Measurements from ENCODE around the gene DUT. TPM values are rescaled to one million over a fixed set of nuclear protein-coding genes. Genes with fewer than 3 reads are reported as not detected.

DUT gene
- polyA plus RNA-seq, 1 donor from 2014 or later: 147 TPM

GRCh38 chr15:48371550-48371949 is 40.3 kb downstream of the DUT start:
- Mint-ChIP-seq H3K4me1 (no peaks in the 10 kb centered on the region), H3K36me3 (no peaks in the 10 kb centered on the region), H3K9me3 (no peaks in the 10 kb centered on the region), H3K27me3 (peaks cover 28% of the 10 kb centered on the region), H3K27ac (no peak overlapping the region), H3K4me3 (no peak overlapping the region)

- Mint-ChIP-seq H3K27ac (no peak overlapping the region), H3K9me3 (no peaks in the 10 kb centered on the region), H3K36me3 (no peaks in the 10 kb centered on the region), H3K4me3 (no peak overlapping the region), H3K27me3 (peaks cover 30% of the 10 kb centered on the region), H3K4me1 (no peaks in the 10 kb centered on the region)
These were observed 40.7 kb downstream of the DUT start for GRCh38 chr15:48371961-48372360.

- Mint-ChIP-seq H3K4me1 (no peaks in the 10 kb centered on the region), H3K9me3 (peaks cover 0 to 2% (median 0%) of the 10 kb centered on the region in 3 donors), H3K27me3 (peaks cover 29% of the 10 kb centered on the region), H3K36me3 (no peaks in the 10 kb centered on the region), H3K4me3 (no peak overlapping the region), H3K27ac (no peak overlapping the region)
These were observed 42.7 kb downstream of the DUT start for GRCh38 chr15:48373821-48374451.

GRCh38 chr15:48374472-48374871 is 43.2 kb downstream of the DUT start:
- H3K4me1 Mint-ChIP-seq: no peaks in the 10 kb centered on the region
- H3K36me3 Mint-ChIP-seq: no peaks in the 10 kb centered on the region
- H3K27ac Mint-ChIP-seq: no peak overlapping the region
- H3K9me3 Mint-ChIP-seq: peaks cover 0 to 2% (median 0%) of the 10 kb centered on the region in 3 donors
- peaks cover 29% of the 10 kb centered on the region for H3K27me3 Mint-ChIP-seq
- H3K4me3 Mint-ChIP-seq: no peak overlapping the region

GRCh38 chr15:48375767-48376166 is 44.5 kb downstream of the DUT start:
- H3K4me1 Mint-ChIP-seq: no peaks in the 10 kb centered on the region
- H3K27ac Mint-ChIP-seq: peak overlapping the region in 1 of 3 donors; percentile 21
- H3K9me3 Mint-ChIP-seq: peaks cover 0 to 2% (median 0%) of the 10 kb centered on the region in 3 donors
- peaks cover 30% of the 10 kb centered on the region for H3K27me3 Mint-ChIP-seq
- H3K36me3 Mint-ChIP-seq: no peaks in the 10 kb centered on the region
- H3K4me3 Mint-ChIP-seq: no peak overlapping the region

GRCh38 chr15:48380198-48380597 is 49.0 kb downstream of the DUT start:
- Mint-ChIP-seq H3K4me3 (no peak overlapping the region), H3K27ac (no peak overlapping the region), H3K9me3 (peaks cover 0 to 2% (median 0%) of the 10 kb centered on the region in 3 donors), H3K27me3 (peaks cover 19% of the 10 kb centered on the region), H3K36me3 (no peaks in the 10 kb centered on the region), H3K4me1 (no peaks in the 10 kb centered on the region)

- no peak overlapping the region for H3K4me3 Mint-ChIP-seq
- H3K4me1 Mint-ChIP-seq: no peaks in the 10 kb centered on the region
- peaks cover 0 to 5% (median 0%) of the 10 kb centered on the region in 3 donors for H3K9me3 Mint-ChIP-seq
- no peaks in the 10 kb centered on the region for H3K36me3 Mint-ChIP-seq
- peaks cover 12% of the 10 kb centered on the region for H3K27me3 Mint-ChIP-seq
- H3K27ac Mint-ChIP-seq: no peak overlapping the region
These were observed 50.6 kb downstream of the DUT start for GRCh38 chr15:48381861-48382260.

- peaks cover 0 to 3% (median 0%) of the 10 kb centered on the region in 3 donors for H3K9me3 Mint-ChIP-seq
- no peak overlapping the region for H3K4me3 Mint-ChIP-seq
- H3K36me3 Mint-ChIP-seq: no peaks in the 10 kb centered on the region
- no peak overlapping the region for H3K27ac Mint-ChIP-seq
- H3K27me3 Mint-ChIP-seq: peaks cover 12% of the 10 kb centered on the region
- H3K4me1 Mint-ChIP-seq: no peaks in the 10 kb centered on the region
These were observed 51.8 kb downstream of the DUT start for GRCh38 chr15:48383031-48383430.

- Mint-ChIP-seq H3K4me3 (no peak overlapping the region), H3K4me1 (no peaks in the 10 kb centered on the region), H3K9me3 (peaks cover 0 to 3% (median 0%) of the 10 kb centered on the region in 3 donors)
These were observed 53.4 kb downstream of the DUT start for GRCh38 chr15:48384616-48385015.

GRCh38 chr15:48385031-48385830 is 54.0 kb downstream of the DUT start:
- no peaks in the 10 kb centered on the region for H3K4me1 Mint-ChIP-seq
- peaks cover 6% of the 10 kb centered on the region for H3K27me3 Mint-ChIP-seq
- H3K27ac Mint-ChIP-seq: no peak overlapping the region
- H3K4me3 Mint-ChIP-seq: no peak overlapping the region
- H3K36me3 Mint-ChIP-seq: no peaks in the 10 kb centered on the region
- H3K9me3 Mint-ChIP-seq: peaks cover 0 to 3% (median 0%) of the 10 kb centered on the region in 3 donors

More at GRCh38 chr15:48384616-48385015, 53.4 kb downstream of the DUT start:
- peaks cover 8% of the 10 kb centered on the region for H3K27me3 Mint-ChIP-seq
- H3K36me3 Mint-ChIP-seq: no peaks in the 10 kb centered on the region
- no peak overlapping the region for H3K27ac Mint-ChIP-seq

- no peak overlapping the region for H3K27ac Mint-ChIP-seq
- peaks cover 0 to 3% (median 0%) of the 10 kb centered on the region in 3 donors for H3K9me3 Mint-ChIP-seq
- H3K27me3 Mint-ChIP-seq: peaks cover 8% of the 10 kb centered on the region
- H3K4me3 Mint-ChIP-seq: no peak overlapping the region
- no peaks in the 10 kb centered on the region for H3K36me3 Mint-ChIP-seq
- H3K4me1 Mint-ChIP-seq: no peaks in the 10 kb centered on the region
These were observed 57.0 kb downstream of the DUT start for GRCh38 chr15:48388016-48388851.

- Mint-ChIP-seq H3K9me3 (peaks cover 0 to 3% (median 0%) of the 10 kb centered on the region in 3 donors), H3K4me3 (no peak overlapping the region), H3K27ac (no peak overlapping the region), H3K27me3 (peaks cover 8% of the 10 kb centered on the region), H3K36me3 (no peaks in the 10 kb centered on the region), H3K4me1 (no peaks in the 10 kb centered on the region)
These were observed 57.7 kb downstream of the DUT start for GRCh38 chr15:48388910-48389309.

GRCh38 chr15:48389691-48390143 is 58.5 kb downstream of the DUT start:
- Mint-ChIP-seq H3K4me1 (no peaks in the 10 kb centered on the region), H3K4me3 (no peak overlapping the region), H3K27ac (no peak overlapping the region), H3K27me3 (peaks cover 8% of the 10 kb centered on the region), H3K9me3 (peaks cover 0 to 3% (median 0%) of the 10 kb centered on the region in 3 donors), H3K36me3 (no peaks in the 10 kb centered on the region)

- H3K9me3 Mint-ChIP-seq: no peaks in the 10 kb centered on the region
- H3K4me1 Mint-ChIP-seq: no peaks in the 10 kb centered on the region
- no peak overlapping the region for H3K27ac Mint-ChIP-seq
- peaks cover 2% of the 10 kb centered on the region for H3K27me3 Mint-ChIP-seq
- no peak overlapping the region for H3K4me3 Mint-ChIP-seq
- H3K36me3 Mint-ChIP-seq: no peaks in the 10 kb centered on the region
These were observed 60.7 kb downstream of the DUT start for GRCh38 chr15:48391950-48392349.

- Mint-ChIP-seq H3K4me3 (no peak overlapping the region), H3K4me1 (no peaks in the 10 kb centered on the region), H3K9me3 (no peaks in the 10 kb centered on the region), H3K36me3 (no peaks in the 10 kb centered on the region), H3K27ac (no peak overlapping the region), H3K27me3 (peaks cover 2% of the 10 kb centered on the region)
These were observed 61.1 kb downstream of the DUT start for GRCh38 chr15:48392356-48392755.
